GM21423 (cell line): Measurements from ENCODE around the gene PHRF1.

Experiments
- ATAC-seq: cut with Tn5 transposase; IDR thresholded peaks from one replicate; pipeline ENCODE4 v1.9.1; 2021; ENCODE audit warnings: mild to moderate bottlenecking, moderate library complexity; ENCODE audit not compliant: unreplicated experiment

Gene PHRF1

DNA sequence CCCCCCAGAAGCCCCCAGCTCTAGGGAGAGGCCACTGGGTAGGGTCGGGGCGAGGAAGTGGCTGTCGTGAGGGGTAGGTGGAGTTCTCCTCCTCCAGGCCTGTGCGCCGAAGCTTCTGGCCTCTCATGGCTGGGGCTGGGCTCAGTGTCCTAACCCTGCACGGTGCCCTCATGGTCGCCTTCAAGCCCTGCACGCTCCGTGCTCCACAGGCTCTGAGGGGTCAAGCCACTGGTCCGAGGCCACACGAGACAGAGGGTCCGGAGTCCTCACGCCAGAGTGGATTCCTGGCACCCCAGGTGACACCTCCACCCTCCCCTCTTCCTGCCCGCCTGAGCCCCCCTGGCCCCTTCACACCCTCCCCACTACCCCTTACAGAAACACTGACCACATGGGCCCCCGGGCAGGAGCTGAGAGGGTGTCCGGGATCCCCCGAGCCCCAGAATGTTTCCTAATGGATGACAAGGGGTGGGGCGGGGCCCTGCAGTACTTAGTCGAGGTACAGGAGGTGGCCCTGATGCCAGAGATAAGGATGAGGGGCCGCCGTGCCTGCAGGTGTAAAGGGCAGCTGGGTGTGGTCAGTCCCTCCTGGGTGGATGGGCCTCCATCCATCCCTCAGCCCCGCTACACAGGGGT is 49.5 kb downstream of the PHRF1 start:
- ATAC-seq = no peak

DNA sequence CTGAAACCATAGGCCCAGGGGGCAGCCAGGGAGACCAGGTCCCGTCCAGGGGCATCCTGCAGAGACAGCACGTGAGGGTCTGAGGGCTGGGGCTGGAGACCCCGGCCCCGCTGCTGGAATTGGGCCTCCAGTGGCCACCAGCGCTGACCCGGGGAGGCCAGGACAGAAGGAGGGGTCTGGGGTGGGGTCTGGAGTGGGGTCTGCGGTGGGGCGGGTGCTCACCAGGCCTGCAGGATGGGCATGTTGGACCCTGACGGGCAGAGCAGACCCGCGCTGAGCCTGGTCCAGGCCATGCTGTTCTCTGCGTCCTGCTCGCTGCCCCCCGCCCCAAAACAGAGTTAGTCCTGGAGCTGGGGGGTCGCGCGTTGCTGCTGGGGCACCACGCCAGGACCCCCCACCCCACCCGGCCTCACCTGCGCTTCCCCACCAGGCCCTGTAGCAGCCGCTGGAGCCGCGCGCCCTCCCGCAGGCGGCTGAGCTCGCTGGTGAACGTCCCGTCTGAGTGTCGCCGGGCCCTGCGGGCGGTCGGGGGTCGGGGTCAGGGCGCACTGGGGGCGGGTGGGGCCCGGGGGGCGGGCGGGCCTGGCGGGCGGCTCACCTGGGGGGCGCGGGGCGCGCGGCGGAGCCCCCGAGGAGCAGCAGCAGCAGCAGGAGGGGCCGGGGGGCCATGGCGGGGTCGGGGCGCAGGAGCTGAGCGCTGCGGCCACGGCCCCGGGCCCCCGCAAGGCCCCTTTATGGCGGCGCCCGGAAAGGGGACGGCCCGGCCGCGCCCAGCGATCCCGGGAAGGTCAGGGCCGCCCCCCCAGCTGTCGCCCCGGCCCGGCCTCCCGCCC is 50.4 kb downstream of the PHRF1 start, which contains the start of gene SCT:
SCT (minus strand) TSS at position 707 of the 833 bp plus-strand sequence; CDS start at position 669, 38 bp downstream.
- ATAC-seq = no peak

DNA sequence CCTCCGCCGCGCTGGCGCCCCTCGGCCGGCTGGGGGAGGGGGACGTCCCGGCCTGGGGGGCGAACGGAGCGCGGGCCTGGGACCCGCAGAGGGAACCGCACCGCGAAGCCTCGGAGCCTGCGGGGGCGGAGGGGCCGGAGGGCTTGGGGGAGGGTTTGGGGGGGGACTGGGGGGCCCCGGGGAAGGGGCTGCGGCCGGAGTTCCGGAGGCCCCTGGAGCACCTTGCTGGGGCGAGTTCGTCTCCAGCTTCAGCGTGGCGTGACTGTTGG is 51.0 kb downstream of the PHRF1 start:
- no peak for ATAC-seq

DNA sequence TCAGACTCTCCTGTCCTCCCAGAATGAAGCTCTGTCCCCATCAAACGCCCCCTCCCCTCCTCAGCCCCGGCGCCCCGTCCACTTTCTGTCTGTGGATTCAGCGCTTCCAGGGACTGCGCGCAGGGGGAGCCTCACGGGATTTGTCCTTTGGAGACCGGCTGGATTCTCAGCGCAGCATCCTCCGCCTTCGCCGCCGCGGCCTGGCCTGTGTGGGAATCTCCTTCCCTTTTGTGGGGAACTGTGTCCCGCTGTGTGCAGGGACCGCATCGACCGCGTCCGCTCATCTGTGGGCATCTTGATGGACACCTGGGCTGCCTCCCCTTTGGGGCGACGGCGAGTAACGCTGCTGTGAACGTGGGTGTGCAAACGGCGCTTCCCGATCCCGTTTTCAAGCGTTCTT is 51.8 kb downstream of the PHRF1 start:
- ATAC-seq = no peak

DNA sequence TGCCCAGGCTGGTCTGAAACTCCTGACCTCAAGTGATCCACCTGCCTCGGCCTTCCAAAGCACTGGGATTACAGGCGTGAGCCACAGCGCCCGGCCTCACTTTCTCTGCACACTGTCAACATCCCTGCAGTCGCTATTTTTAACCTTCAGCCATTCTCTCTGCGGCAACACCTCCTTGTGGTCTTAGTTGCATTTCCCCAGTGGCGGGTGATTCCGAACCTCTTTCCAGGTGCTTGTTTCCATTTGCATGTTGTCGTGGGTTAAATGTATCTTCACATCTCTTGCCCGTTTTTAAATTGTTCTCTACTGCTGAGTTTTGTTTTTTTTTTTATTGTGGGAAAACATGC is 52.9 kb downstream of the PHRF1 start:
- no peak for ATAC-seq

DNA sequence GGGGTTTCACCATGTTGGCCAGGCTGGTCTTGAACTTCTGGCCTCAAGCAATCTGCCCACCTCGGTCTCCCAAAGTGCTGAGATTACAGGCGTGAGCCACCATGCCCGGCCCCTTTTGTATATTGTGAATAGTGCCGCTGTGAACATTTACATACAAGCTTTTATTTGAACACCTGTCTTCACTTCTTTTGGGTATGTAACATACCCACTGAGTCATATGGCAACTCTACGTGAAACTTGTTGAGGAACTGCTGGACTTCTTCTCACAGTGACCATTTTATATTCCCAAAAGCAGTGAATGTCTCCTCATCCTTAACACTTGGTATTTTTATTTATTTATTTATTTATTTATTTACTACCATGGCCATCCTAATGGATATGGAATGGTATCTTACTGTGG is 54.6 kb downstream of the PHRF1 start:
- ATAC-seq = no peak

DNA sequence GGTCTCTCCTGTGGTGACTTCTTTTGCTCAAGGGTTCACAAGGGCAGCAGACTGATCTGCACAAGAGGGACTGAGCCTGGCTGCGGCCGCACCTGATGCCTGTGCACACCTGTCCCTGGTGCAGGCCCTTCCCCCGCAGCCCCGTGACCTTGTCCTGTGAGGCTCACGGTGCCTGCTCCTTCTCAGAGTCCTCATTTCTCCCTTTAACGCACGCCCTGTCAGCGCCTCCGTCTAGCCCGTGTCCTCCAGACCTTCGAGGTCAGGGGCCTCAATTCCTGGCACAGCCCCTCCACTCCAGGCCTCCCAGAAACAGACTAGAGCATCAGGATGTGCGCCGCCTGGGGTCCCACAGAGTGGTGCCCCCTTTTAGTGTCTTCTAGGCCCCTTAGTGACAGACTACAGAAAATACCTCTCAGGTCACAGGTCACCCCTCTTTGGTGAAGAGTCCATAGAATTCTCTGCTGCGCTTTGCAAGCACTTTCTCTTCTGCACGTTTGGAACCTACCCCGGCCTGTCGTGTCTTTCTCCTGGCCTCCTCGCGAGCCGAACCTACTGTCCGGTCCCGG is 59.8 kb downstream of the PHRF1 start:
- ATAC-seq = no peak

DNA sequence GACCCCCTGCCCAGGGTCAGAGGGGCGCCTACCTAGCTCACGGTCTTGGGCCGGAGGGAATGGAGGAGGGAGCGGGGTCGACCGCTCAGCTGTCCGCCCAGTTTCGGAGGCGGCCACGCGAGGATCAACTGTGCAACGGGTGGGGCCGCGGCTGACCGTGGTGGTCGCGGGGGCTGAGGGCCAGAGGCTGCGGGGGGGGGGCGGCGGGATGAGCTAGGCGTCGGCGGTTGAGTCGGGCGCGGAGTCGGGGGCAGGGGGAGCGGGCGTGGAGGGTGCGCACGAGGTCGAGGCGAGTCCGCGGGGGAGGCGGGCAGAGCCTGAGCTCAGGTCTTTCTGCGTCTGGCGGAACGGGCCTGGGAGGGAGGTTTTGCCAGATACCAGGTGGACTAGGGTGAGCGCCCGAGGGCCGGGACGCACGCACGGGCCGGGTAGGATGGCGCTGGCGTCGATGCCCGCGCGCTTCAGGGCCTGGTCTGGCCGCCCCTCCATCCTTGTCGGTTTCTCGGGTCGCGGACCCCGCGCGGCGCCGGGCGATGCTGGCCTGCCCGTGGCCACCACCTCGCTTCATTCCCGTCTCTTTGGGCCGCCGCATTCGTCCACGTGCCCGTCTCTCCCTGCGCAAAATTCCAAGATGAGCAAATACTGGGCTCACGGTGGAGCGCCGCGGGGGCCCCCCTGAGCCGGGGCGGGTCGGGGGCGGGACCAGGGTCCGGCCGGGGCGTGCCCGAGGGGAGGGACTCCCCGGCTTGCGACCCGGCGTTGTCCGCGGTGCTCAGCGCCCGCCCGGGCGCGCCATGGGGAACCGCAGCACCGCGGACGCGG is 60.5 kb downstream of the PHRF1 start, which contains the start of gene DRD4:
DRD4 (plus strand) TSS at position 759 of the 822 bp plus-strand sequence; CDS start at position 795, 36 bp downstream.
- ATAC-seq = no peak

DNA sequence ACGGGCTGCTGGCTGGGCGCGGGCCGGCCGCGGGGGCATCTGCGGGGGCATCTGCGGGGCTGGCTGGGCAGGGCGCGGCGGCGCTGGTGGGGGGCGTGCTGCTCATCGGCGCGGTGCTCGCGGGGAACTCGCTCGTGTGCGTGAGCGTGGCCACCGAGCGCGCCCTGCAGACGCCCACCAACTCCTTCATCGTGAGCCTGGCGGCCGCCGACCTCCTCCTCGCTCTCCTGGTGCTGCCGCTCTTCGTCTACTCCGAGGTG is 61.0 kb downstream of the PHRF1 start:
- no peak for ATAC-seq

DNA sequence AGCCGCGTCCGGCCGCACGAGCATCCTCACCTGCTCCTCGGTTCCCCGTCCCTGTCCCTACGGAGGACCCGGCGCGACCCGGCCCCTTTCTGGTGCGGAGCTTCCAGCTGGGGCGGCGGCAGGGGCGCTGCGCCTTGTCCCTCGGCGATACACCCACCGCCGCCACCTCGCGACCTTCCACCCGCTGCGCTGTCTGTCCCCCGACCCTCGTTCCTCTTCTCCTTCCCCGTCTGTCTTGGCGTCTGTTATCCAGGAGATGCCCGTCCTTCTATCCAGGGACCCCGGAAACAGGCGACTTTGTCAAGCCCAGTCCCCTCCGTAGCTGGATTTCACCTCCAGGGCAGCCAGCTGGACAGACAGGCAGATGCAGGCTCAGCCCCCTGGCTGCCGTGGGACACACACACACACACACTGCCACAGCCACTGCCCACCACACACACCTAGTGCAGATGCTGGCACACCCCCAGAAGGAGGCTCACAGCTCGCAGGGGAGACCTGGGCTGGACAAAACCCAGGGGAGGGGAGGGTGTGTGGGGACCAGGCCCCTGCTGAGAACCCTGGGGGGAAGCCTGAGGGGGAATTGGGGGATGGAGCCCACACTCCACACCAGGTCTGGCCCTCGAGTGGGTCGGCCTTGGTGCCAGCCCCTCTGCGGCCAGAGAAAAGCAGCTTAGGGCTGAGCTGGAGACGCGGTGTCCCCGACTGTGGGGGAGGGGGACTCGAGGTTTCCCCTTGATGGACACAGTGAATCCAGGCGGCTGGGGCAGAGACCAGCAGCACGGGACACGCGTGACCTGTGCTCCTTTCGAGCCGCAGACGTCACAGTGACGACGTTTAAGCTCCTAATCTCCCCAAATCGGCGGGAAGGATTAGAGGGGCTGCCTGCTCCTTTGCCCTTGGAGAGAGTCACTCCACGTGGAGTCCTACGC is 61.6 kb downstream of the PHRF1 start:
- no peak for ATAC-seq

DNA sequence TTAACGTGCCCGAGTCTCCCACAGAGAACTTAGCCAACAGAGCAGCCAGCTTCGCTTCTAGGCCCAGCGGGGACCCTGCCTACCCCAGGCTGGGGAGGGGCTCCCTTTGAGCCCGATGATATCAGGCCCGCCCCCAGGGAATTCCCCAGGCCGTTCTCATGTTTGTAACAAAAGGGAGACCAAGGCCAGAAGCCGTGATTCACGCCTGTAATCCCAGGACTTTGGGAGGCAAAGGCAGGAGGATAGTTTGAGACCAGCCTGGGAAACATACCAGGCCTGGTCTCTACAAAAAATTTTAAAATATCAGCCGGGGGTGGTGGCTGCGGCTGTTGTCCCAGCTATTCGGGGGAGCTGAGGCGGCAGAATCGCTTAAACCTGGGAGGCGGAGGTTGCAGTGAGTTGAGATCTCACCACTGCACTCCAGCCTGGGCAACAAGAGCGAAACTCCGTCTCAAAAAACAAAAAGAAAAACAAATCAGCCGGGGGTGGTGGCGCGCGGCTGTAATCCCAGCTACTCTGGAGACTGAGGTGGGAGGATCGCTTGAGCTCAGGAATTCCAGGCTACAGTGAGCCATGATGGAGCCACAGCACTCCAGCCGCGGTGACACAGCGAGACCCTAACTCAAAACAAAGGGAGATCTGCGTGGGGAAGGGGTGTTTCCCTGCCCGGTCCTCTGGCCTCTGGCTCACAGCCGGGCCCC is 62.5 kb downstream of the PHRF1 start:
- ATAC-seq = no peak

DNA sequence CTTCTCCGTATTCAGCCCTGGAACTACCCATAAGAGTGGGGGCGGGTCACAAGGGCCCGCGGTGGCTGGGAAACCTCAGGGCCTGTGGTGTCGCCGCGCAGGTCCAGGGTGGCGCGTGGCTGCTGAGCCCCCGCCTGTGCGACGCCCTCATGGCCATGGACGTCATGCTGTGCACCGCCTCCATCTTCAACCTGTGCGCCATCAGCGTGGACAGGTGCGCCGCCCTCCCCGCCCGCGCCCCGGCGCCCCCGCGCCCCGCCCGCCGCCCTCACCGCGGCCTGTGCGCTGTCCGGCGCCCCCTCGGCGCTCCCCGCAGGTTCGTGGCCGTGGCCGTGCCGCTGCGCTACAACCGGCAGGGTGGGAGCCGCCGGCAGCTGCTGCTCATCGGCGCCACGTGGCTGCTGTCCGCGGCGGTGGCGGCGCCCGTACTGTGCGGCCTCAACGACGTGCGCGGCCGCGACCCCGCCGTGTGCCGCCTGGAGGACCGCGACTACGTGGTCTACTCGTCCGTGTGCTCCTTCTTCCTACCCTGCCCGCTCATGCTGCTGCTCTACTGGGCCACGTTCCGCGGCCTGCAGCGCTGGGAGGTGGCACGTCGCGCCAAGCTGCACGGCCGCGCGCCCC is 63.2 kb downstream of the PHRF1 start:
- no peak for ATAC-seq

DNA sequence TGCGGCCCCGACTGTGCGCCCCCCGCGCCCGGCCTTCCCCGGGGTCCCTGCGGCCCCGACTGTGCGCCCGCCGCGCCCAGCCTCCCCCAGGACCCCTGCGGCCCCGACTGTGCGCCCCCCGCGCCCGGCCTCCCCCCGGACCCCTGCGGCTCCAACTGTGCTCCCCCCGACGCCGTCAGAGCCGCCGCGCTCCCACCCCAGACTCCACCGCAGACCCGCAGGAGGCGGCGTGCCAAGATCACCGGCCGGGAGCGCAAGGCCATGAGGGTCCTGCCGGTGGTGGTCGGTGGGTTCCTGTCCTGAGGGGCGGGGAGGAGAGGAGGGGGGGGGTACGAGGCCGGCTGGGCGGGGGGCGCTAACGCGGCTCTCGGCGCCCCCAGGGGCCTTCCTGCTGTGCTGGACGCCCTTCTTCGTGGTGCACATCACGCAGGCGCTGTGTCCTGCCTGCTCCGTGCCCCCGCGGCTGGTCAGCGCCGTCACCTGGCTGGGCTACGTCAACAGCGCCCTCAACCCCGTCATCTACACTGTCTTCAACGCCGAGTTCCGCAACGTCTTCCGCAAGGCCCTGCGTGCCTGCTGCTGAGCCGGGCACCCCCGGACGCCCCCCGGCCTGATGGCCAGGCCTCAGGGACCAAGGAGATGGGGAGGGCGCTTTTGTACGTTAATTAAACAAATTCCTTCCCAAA is 63.9 kb downstream of the PHRF1 start:
- ATAC-seq = no peak

DNA sequence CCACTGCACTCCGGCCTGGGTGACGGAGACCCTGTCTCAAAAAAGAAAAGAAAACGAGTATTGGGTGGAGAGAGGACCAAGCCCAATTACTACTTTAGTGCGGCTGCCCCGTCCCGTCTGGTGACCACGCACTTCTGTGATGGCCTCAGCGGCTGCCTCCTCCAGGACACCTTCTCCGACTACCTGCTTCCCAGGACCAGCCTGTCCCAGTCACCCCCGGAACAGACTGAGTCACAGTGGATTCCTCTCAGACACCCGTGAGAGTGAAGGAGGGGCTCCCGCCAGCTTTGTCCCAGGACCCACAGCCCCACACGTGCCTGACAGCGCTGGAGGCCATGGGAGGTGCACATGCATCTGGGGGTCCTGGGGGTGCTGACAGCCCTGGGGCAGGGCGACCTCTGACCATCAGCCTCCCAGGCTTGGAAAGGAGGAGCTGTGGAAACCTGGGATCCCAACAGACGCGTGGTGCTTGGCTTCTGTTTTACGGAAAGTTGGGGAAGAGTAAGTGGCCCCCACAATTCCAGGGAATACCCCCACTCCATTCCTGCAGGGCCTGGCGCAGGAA is 65.6 kb downstream of the PHRF1 start:
- ATAC-seq = no peak

DNA sequence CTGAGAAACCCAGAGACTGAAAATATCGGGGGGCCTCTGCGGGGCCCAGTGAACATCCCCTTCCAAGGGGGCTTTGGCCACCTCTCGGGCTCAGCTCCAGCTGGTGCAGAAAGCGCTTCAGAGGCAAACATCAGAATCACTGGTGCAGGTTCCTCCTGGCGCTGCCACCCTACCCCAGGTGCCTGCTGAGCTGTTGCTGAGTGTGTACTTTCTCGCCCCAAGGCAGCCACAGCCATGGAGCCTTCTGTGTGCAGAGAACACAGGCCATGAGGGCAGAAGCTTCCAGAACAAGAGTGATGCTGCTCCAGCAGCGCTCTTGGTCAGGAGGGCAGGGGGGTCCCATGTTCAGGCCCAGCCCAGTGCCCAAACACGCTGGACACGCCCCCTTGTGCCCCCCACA is 67.1 kb downstream of the PHRF1 start:
- ATAC-seq = no peak

DNA sequence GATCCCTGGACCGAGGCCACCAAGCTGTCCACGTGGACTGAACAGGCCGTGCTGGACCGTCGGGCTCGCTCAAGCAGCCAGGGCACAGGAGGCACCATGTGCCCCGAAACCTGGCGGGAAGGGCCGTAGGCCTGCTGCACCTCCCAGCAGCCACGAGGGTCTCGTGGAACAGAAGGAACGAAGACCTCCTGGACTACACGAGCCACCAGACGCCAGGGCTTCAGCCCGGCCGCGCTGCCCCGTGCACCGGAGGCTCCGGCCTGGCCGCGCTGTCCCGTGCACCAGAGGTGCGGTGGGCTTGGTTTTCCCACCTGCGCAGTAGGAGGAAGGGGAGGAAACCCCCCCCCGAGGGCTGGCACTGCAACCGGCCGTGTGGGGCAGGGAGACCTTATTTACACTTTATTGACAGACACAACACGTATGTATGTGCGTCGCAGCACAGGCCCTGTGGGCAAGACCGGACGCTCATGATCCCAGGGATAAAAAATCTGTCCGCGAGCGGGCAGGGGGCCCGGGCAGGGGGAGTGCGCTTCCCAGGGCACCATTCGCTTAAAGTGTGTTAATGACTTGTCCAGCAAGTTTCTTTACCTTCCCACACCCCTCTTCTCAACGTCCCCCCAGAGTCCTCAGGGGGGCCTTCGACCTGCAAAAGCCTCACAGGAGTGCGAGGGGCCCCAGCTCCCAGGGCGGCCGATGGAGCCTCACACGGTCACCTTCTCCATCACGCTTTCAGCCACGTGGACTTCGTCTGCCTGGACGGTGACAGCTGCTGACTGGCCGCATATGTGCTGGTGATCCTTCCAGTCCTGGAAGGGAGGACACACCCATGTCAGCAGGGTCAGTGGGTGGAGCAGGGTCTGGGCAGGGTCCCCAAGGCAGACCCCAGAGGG is 67.8 kb downstream of the PHRF1 start:
- ATAC-seq = no peak

DNA sequence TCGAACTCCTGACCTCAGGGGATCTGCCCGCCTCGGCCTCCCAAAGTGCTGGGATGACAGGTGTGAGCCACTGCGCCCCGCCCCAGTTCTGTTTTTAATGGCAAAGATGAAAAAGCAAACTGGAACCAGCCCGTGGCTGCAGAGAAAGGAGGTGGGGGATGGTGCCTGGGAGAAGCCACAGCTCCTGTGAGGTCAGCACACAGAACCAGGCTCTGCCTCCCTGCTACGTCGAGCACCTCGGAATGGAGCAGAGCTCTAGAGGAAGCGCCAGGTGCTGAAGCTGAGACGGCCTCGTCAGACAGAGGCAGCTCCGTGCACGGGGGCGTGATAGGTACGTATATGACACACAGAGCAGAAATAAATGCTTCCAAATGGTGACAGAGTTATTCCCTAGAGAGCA is 69.3 kb downstream of the PHRF1 start:
- ATAC-seq = no peak

DNA sequence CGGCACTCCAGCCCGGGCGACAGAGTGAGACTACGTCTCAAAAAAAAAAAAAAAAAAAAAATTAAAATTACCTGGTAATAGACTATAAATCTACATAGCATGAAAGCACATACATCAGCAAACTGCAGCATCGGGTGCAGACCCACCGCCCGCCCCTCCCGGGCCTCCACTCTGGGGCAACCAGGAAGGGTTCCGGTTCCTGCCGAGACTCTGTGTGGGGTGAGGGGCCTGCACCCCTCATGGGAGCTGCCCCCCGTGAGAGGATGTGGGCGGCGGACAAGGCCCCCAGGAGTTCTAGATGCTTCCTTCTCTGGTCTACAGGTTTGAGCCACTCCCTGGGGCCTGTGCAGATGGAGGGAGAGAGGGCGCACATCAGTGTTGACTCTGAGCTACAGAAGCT is 69.9 kb downstream of the PHRF1 start:
- no peak for ATAC-seq
